ENCODE results near the gene CSTF2T. TPM values are rescaled to one million over a fixed set of nuclear protein-coding genes. Genes with fewer than 3 reads are reported as not detected.

Gene CSTF2T
- total RNA-seq, 1 donor from 2014 or later: 40.8 TPM

DNA sequence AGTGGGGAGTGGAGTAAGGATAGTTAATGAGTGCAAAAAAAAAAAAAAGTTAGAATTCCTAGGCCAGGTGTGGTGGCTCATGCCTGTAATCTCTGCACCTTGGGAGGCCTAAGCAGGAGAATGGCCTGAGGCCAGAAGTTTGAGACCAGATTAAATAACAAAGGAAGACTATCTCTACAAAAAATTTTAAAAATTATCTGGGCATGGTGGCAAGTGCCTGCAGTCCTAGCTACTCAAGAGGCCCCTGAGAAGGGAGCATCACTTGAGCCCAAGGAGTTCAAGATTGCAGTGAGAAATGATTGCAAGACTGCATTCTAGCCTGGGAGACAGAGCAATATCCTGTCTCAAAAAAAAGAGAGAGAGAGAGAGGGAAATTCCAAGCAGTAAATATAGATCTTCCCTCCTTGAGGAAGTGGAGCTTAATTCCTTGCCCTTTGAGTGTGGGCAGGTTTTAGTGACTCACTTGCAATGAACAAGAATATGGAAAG is 19.5 kb upstream of the CSTF2T start:
- intact Hi-C loops (cut with micrococcal nuclease): no loop called here
- no peak for DNase-seq
- Mint-ChIP-seq H3K27ac (no peak overlapping the region), H3K9me3 (no peaks in the 10 kb centered on the region), H3K4me1 (no peaks in the 10 kb centered on the region), H3K27me3 (peaks cover 11% of the 10 kb centered on the region), H3K4me3 (no peak overlapping the region), H3K36me3 (ENCODE audit: low read depth) (no peaks in the 10 kb centered on the region)
- TF ChIP-seq, protein P1, sequence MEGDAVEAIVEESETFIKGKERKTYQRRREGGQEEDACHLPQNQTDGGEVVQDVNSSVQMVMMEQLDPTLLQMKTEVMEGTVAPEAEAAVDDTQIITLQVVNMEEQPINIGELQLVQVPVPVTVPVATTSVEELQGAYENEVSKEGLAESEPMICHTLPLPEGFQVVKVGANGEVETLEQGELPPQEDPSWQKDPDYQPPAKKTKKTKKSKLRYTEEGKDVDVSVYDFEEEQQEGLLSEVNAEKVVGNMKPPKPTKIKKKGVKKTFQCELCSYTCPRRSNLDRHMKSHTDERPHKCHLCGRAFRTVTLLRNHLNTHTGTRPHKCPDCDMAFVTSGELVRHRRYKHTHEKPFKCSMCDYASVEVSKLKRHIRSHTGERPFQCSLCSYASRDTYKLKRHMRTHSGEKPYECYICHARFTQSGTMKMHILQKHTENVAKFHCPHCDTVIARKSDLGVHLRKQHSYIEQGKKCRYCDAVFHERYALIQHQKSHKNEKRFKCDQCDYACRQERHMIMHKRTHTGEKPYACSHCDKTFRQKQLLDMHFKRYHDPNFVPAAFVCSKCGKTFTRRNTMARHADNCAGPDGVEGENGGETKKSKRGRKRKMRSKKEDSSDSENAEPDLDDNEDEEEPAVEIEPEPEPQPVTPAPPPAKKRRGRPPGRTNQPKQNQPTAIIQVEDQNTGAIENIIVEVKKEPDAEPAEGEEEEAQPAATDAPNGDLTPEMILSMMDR (IDR thresholded peaks at IDR 0.05): no peak
- POLR2A ChIA-PET: no interaction called here
- no peak for ATAC-seq (ENCODE audit: low read depth)
- CTCF ChIA-PET: no interaction called here

GRCh38 chr10:51716981-51717380 is 17.6 kb upstream of the CSTF2T start:
- intact Hi-C loops (cut with micrococcal nuclease): no loop called here
- Mint-ChIP-seq H3K4me3 (no peak overlapping the region), H3K36me3 (ENCODE audit: low read depth) (no peaks in the 10 kb centered on the region), H3K4me1 (no peaks in the 10 kb centered on the region), H3K9me3 (no peaks in the 10 kb centered on the region), H3K27ac (no peak overlapping the region), H3K27me3 (peaks cover 11% of the 10 kb centered on the region)
- TF ChIP-seq, protein P1 (IDR thresholded peaks at IDR 0.05): no peak
- no peak for DNase-seq
- no peak for ATAC-seq (ENCODE audit: low read depth)
- POLR2A ChIA-PET: no interaction called here
- CTCF ChIA-PET: no interaction called here

GRCh38 chr10:51711519-51711891 is 12.1 kb upstream of the CSTF2T start:
- H3K27ac Mint-ChIP-seq: no peak overlapping the region
- no peaks in the 10 kb centered on the region for H3K9me3 Mint-ChIP-seq
- TF ChIP-seq, protein P1 (IDR thresholded peaks at IDR 0.05): no peak
- H3K36me3 Mint-ChIP-seq (ENCODE audit: low read depth): no peaks in the 10 kb centered on the region
- H3K4me3 Mint-ChIP-seq: no peak overlapping the region
- CTCF ChIA-PET: no interaction called here
- H3K4me1 Mint-ChIP-seq: no peaks in the 10 kb centered on the region
- POLR2A ChIA-PET: no interaction called here
- DNase-seq: no peak
- intact Hi-C loops (cut with micrococcal nuclease): no loop called here
- no peak for ATAC-seq (ENCODE audit: low read depth)
- H3K27me3 Mint-ChIP-seq: peaks cover 10% of the 10 kb centered on the region

GRCh38 chr10:51709324-51709972 is 10.1 kb upstream of the CSTF2T start:
- H3K27me3 Mint-ChIP-seq: peaks cover 7% of the 10 kb centered on the region
- H3K9me3 Mint-ChIP-seq: no peaks in the 10 kb centered on the region
- TF ChIP-seq, protein P1 (IDR thresholded peaks at IDR 0.05): no peak
- H3K27ac Mint-ChIP-seq: no peak overlapping the region
- CTCF ChIA-PET: no interaction called here
- H3K4me3 Mint-ChIP-seq: no peak overlapping the region
- POLR2A ChIA-PET: no interaction called here
- no peaks in the 10 kb centered on the region for H3K36me3 Mint-ChIP-seq (ENCODE audit: low read depth)
- ATAC-seq (ENCODE audit: low read depth) (no peak), DNase-seq (no peak)
- H3K4me1 Mint-ChIP-seq: no peaks in the 10 kb centered on the region
- intact Hi-C loops (cut with micrococcal nuclease): no loop called here

GRCh38 chr10:51708609-51709008 is 9.2 kb upstream of the CSTF2T start:
- H3K4me3 Mint-ChIP-seq: no peak overlapping the region
- peaks cover 7% of the 10 kb centered on the region for H3K27me3 Mint-ChIP-seq
- DNase-seq (no peak), ATAC-seq (ENCODE audit: low read depth) (no peak)
- H3K9me3 Mint-ChIP-seq: no peaks in the 10 kb centered on the region
- intact Hi-C loops (cut with micrococcal nuclease): no loop called here
- H3K36me3 Mint-ChIP-seq (ENCODE audit: low read depth): no peaks in the 10 kb centered on the region
- TF ChIP-seq, protein P1 (IDR thresholded peaks at IDR 0.05): no peak
- H3K27ac Mint-ChIP-seq: no peak overlapping the region
- no peaks in the 10 kb centered on the region for H3K4me1 Mint-ChIP-seq
- POLR2A ChIA-PET: no interaction called here
- CTCF ChIA-PET: no interaction called here
